EL (cell line): ENCODE results near the gene FBXW5.

Experiments
- DNase-seq: peaks from one replicate; pipeline ENCODE4 v3.0.0-alpha.2; 2016

FBXW5 gene

GRCh38 chr9:136947028-136947891 lies 2.7 kb upstream of the FBXW5 start:
- DNase-seq = no peak

GRCh38 chr9:136946228-136947027 lies 1.9 kb upstream of the FBXW5 start:
- no peak for DNase-seq

- no peak for DNase-seq
These were observed 1.0 kb upstream of the FBXW5 start for GRCh38 chr9:136945333-136946227.

GRCh38 chr9:136944212-136944518 lies 373 bp downstream of the FBXW5 start:
- DNase-seq = peak; percentile 61

GRCh38 chr9:136943291-136944211 lies 987 bp downstream of the FBXW5 start:
- DNase-seq = peak; percentile 39

GRCh38 chr9:136942881-136943230 lies 1.7 kb downstream of the FBXW5 start:
- no peak for DNase-seq

- DNase-seq = no peak
These were observed 2.2 kb downstream of the FBXW5 start for GRCh38 chr9:136942112-136942880.

GRCh38 chr9:136941231-136942111 lies 3.1 kb downstream of the FBXW5 start:
- DNase-seq = no peak

GRCh38 chr9:136940526-136941230 lies 3.9 kb downstream of the FBXW5 start:
- no peak for DNase-seq

GRCh38 chr9:136939996-136940525 lies 4.5 kb downstream of the FBXW5 start:
- no peak for DNase-seq

GRCh38 chr9:136939431-136939995 lies 5.0 kb downstream of the FBXW5 start:
- no peak for DNase-seq

GRCh38 chr9:136937186-136938001 lies 7.1 kb downstream of the FBXW5 start:
- DNase-seq = no peak

- DNase-seq = no peak
These were observed 7.8 kb downstream of the FBXW5 start for GRCh38 chr9:136936645-136937170.

GRCh38 chr9:136935651-136936050 lies 8.9 kb downstream of the FBXW5 start:
- DNase-seq = no peak

GRCh38 chr9:136934277-136934676 lies 10.3 kb downstream of the FBXW5 start:
- no peak for DNase-seq

- DNase-seq = no peak
These were observed 12.9 kb downstream of the FBXW5 start for GRCh38 chr9:136931611-136932130.

GRCh38 chr9:136930014-136930413 lies 14.5 kb downstream of the FBXW5 start:
- no peak for DNase-seq

- DNase-seq = no peak
These were observed 15.9 kb downstream of the FBXW5 start for GRCh38 chr9:136928591-136928990.
